Inferior parietal cortex (tissue), 1 donor: ENCODE data around the gene SULF2.

Experiments used
- DNase-seq: peaks from one replicate; pipeline ENCODE4 v3.0.0-alpha.2; 2016; ENCODE audit errors: extremely low spot score

The SULF2 gene

GRCh38 chr20:47762699-47763268 lies 22.5 kb downstream of the SULF2 start:
- DNase-seq: no peak

GRCh38 chr20:47761482-47762047 lies 23.7 kb downstream of the SULF2 start:
- no peak for DNase-seq

- DNase-seq: no peak
Measured at GRCh38 chr20:47760686-47761481, 24.4 kb downstream of the SULF2 start.

GRCh38 chr20:47758517-47759450 lies 26.5 kb downstream of the SULF2 start:
- no peak for DNase-seq

- DNase-seq: no peak
Measured at GRCh38 chr20:47757145-47758035, 27.9 kb downstream of the SULF2 start.

GRCh38 chr20:47754946-47755652 lies 30.2 kb downstream of the SULF2 start:
- no peak for DNase-seq

DNA sequence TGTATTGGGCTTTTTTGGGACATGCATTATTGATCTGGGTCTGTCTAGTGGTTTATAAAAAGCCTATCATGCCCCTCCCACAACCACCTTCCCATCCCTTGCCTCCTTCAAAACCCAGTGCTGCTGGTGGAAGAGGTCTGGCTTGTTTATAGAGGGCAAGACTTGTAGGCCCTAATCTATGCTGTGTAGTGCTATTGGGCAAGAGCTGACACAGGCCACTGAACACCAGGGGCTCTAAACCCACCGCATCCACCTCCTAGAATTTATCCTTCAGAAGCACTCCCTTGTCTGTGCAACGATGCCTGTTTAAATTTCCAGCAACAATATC lies 30.9 kb downstream of the SULF2 start:
- no peak for DNase-seq

- no peak for DNase-seq
Measured at GRCh38 chr20:47753576-47754387, 31.5 kb downstream of the SULF2 start.

DNA sequence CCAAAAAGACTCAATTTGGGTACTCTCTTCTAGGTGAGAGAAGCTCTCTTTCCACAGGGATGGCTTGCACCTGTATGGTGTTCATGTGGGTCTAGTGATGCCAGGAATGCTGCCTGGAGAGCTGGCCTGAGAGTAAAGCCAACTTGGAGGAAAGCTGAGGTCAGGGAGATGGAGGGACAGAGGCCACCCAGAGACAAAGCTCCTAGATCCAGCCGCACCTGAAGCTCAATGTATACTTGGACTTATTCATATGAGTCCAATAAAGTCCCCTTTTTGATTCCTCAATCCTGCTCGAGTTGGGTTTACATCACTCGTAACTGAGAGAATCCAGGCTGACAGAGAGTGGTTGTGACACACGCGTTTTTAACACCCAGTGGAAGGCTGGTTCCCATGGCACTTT lies 33.8 kb downstream of the SULF2 start:
- DNase-seq: no peak

GRCh38 chr20:47749339-47749738 lies 35.9 kb downstream of the SULF2 start:
- no peak for DNase-seq

GRCh38 chr20:47748823-47749222 lies 36.5 kb downstream of the SULF2 start:
- DNase-seq: no peak

DNA sequence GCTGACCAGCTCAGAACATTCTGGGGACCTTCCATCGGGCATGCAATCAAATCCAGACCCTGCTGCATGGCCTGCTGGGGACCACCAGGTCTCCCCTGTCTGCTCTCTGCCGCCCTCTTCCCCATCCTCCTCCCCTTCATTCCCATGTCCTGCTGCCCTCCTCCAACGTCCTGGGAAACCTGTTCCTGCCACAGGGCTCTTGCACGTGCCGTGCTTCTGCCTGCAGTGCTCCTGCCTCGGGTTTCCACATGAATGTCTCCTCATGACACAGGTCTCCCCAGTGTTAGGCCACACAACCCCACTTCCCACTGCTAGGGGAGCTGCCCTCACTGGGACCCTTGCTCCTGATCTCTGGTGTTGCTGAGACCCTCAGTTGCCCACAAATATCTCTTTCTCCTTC lies 37.2 kb downstream of the SULF2 start:
- no peak for DNase-seq

GRCh38 chr20:47747669-47748031 lies 37.6 kb downstream of the SULF2 start:
- no peak for DNase-seq

GRCh38 chr20:47744803-47745202 lies 40.5 kb downstream of the SULF2 start:
- DNase-seq: no peak

- no peak for DNase-seq
Measured at GRCh38 chr20:47743671-47744070, 41.6 kb downstream of the SULF2 start.

- no peak for DNase-seq
Measured at GRCh38 chr20:47741669-47742608, 43.3 kb downstream of the SULF2 start.

DNA sequence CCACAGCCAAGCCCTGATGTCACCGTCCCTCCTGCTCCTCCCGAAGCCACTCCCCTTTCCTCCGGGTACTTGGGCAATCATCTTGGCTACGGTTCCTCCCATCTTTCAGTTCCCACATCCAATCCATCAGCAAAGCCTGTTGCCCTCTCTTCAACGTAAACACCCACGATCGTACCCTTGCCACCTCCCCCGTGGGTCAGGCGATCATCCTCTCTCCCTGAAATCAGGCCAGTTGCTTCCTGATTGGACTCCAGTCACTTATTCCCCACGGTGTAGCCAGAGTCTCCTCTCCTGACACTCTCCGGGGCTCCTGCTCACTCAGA lies 44.5 kb downstream of the SULF2 start:
- DNase-seq: no peak

GRCh38 chr20:47740121-47740861 lies 45.0 kb downstream of the SULF2 start:
- DNase-seq: no peak
